ENCODE results near the gene GPC1. TPM values are rescaled to one million over a fixed set of nuclear protein-coding genes. Genes with fewer than 3 reads are reported as not detected.

The GPC1 gene
- total RNA-seq, 6 experiments from 2014 or later = 20.7 to 44.5 (median 27.8) TPM

GRCh38 chr2:240397924-240398645 lies 37.4 kb upstream of the GPC1 start:
- Histone ChIP-seq H3K9me3 (no peaks in the 10 kb centered on the region), H3K36me3 (no peaks in the 10 kb centered on the region), H3K27me3 (no peaks in the 10 kb centered on the region), H3K27ac (no peak overlapping the region), H3K4me1 (no peaks in the 10 kb centered on the region), H3K4me3 (no peak overlapping the region)
- ATAC-seq = no peak
- DNase-seq = no peak
- TF ChIP-seq POLR2A (IDR thresholded peaks at IDR 0.05) (no peak), CTCF (IDR thresholded peaks at IDR 0.05) (no peak)
- intact Hi-C loops (cut with DNase I) = no loop called here
- WGBS (ENCODE audit: insufficient coverage, low coverage, low lambda C conversion rate, missing lambda C conversion rate) = 73% methylated on average over 15 of the region's 19 CpGs

GRCh38 chr2:240398661-240399267 lies 36.7 kb upstream of the GPC1 start:
- Histone ChIP-seq H3K4me3 (no peak overlapping the region), H3K36me3 (no peaks in the 10 kb centered on the region), H3K9me3 (no peaks in the 10 kb centered on the region), H3K27me3 (no peaks in the 10 kb centered on the region), H3K27ac (no peak overlapping the region), H3K4me1 (no peaks in the 10 kb centered on the region)
- TF ChIP-seq CTCF (IDR thresholded peaks at IDR 0.05) = no peak
- no peak for TF ChIP-seq POLR2A (IDR thresholded peaks at IDR 0.05)
- 79% methylated on average over 6 of the region's 20 CpGs for WGBS (ENCODE audit: insufficient coverage, low coverage, low lambda C conversion rate, missing lambda C conversion rate)
- intact Hi-C loops (cut with DNase I) = no loop called here
- DNase-seq (peak in 2 of 3 donors; percentile 10 to 36), ATAC-seq (no peak)

DNA sequence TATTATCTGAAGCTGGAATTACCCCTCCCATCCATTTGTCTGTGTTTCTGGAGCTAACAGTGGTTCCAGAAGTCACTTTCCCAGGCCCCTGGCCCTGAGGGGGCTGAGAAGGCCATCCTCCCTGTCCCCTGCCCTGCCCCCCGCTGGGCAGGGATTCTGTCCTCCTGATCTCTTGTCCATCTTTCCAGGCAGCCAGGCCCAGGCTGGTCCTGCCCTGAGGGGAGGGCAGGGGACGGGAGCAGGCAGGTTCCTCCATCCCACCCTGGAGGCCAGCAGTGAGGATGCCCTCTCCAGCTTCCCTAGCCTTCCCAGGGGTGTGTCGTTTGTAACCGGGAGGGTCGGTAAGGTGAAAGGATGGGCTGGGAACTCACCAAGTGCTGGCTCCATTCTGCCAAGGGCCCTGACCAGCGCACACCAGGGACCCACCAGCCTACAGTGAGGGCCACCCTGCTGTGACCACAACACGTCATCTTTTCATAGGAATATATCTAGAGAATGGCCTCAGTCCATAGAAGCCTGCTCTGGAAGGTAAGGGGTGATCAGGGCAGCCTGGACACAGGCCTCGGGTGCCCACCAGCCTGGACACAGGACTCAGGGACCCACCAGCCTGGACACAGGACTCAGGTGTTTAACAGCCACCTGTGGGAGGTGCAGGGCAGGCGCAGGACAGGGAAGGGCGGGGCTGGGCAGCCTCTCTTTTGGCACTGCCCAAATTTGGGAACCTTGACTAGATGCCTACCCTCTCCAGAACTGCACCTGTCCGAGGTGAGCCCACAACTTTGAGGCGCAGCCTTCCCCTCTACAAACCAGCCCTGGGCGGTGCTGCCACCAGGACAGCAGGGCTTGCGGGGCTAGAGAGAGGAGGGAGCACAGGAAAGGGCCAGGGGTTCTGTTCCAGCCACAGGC lies 35.8 kb upstream of the GPC1 start:
- no peak for ATAC-seq
- WGBS (ENCODE audit: insufficient coverage, low coverage, low lambda C conversion rate, missing lambda C conversion rate) = 84% methylated on average over 2 of the region's 14 CpGs
- peak in 1 of 3 donors; percentile 37 for DNase-seq
- intact Hi-C loops (cut with DNase I) = no loop called here
- no peaks in the 10 kb centered on the region for H3K4me1 ChIP-seq
- H3K9me3 ChIP-seq = no peaks in the 10 kb centered on the region
- no peak overlapping the region for H3K4me3 ChIP-seq
- TF ChIP-seq POLR2A (IDR thresholded peaks at IDR 0.05) = no peak
- no peak for TF ChIP-seq CTCF (IDR thresholded peaks at IDR 0.05)
- no peaks in the 10 kb centered on the region for H3K27me3 ChIP-seq
- H3K36me3 ChIP-seq = no peaks in the 10 kb centered on the region
- no peak overlapping the region for H3K27ac ChIP-seq

DNA sequence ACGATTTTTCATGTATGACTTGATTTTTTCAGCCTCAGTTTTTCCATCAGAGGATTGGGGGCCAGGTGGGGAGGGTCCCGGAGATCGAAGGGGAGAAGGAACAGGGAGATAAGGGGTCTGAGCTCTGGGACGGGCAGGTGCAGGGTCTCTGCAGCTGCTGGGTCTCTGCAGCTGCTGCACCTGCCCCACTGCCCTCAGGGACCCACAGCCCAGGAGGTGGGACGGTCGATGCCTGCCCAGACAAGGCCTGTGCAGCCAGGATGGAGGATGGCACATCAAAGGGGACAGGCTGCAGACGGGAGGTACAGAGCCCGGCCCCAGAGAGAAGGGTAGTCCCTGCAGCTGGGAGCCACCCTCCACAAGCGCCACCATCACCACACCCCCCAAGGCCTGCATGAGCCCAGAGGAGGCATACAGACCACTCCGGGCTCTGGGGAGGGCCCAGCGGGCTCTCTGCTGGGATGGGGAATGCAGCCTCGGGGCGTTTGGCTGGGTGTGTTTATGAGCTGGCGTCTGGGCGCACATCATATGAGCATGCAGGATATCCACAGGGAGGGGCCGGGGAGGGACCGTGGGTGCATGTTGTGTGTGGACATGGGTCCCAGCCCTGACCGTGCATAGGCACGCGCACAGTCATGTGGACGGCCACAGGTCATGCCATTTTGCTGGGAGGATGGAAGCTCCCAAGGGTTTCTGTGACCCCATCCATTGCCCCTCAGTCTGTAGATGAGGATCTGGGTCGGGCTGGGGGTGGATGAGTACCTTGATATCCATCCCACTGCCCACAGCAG lies 34.9 kb upstream of the GPC1 start:
- 73% methylated on average over 3 of the region's 22 CpGs for whole genome bisulfite sequencing (ENCODE audit: insufficient coverage, low coverage, low lambda C conversion rate, missing lambda C conversion rate)
- Histone ChIP-seq H3K9me3 (no peaks in the 10 kb centered on the region), H3K4me1 (no peaks in the 10 kb centered on the region), H3K4me3 (no peak overlapping the region), H3K36me3 (no peaks in the 10 kb centered on the region), H3K27me3 (no peaks in the 10 kb centered on the region), H3K27ac (no peak overlapping the region)
- intact Hi-C loops (cut with DNase I) = no loop called here
- peak in 2 of 3 donors; percentile 13 to 38 for DNase-seq
- ATAC-seq = no peak
- TF ChIP-seq CTCF (IDR thresholded peaks at IDR 0.05) = no peak
- TF ChIP-seq POLR2A (IDR thresholded peaks at IDR 0.05) = no peak

Measured in right lobe of liver (tissue), 6 donors.